ENCODE measurements around the gene WNT10A.
"Not testable (repeated sequence)": the region's sequence is repeated elsewhere in the genome, so short reads cannot be mapped to it uniquely, and the experiment has no call there.

Gene WNT10A

GRCh38 chr2:218895326-218895725 lies 14.7 kb downstream of the WNT10A start:
- DNase-seq: peak; percentile 86

GRCh38 chr2:218895759-218896500 lies 15.3 kb downstream of the WNT10A start:
- DNase-seq: peak; percentile 89

- DNase-seq: peak; percentile 93
These were observed 16.1 kb downstream of the WNT10A start for GRCh38 chr2:218896501-218897393.

GRCh38 chr2:218897394-218898108 lies 16.9 kb downstream of the WNT10A start:
- DNase-seq: peak; percentile 75

- peak; percentile 85 for DNase-seq
These were observed 17.6 kb downstream of the WNT10A start for GRCh38 chr2:218898109-218898878.

GRCh38 chr2:218899147-218899546 lies 18.5 kb downstream of the WNT10A start:
- no peak for DNase-seq

- no peak for DNase-seq
These were observed 21.8 kb downstream of the WNT10A start for GRCh38 chr2:218902427-218902826.

- no peak for DNase-seq
These were observed 23.5 kb downstream of the WNT10A start for GRCh38 chr2:218904176-218904575.

- DNase-seq: peak; percentile 96
These were observed 28.3 kb downstream of the WNT10A start for GRCh38 chr2:218908721-218909619.

- no peak for DNase-seq
These were observed 30.1 kb downstream of the WNT10A start for GRCh38 chr2:218910741-218911140.

- DNase-seq: no peak
These were observed 39.9 kb downstream of the WNT10A start for GRCh38 chr2:218920504-218920903.

GRCh38 chr2:218924757-218925156 lies 44.1 kb downstream of the WNT10A start:
- DNase-seq: no peak

- DNase-seq: no peak
These were observed 44.8 kb downstream of the WNT10A start for GRCh38 chr2:218925434-218925833.

- no peak for DNase-seq
These were observed 46.8 kb downstream of the WNT10A start for GRCh38 chr2:218927422-218927821.

- no peak for DNase-seq
These were observed 47.2 kb downstream of the WNT10A start for GRCh38 chr2:218927876-218928275.

- not testable (repeated sequence) for DNase-seq
These were observed 49.8 kb downstream of the WNT10A start for GRCh38 chr2:218930488-218930887.

GRCh38 chr2:218931751-218932150 lies 51.1 kb downstream of the WNT10A start:
- not testable (repeated sequence) for DNase-seq
